GM12878 (cell line): ENCODE measurements around the gene LRP8. TPM values are rescaled to one million over a fixed set of nuclear protein-coding genes. Genes with fewer than 3 reads are reported as not detected.
A peak's percentile ranks its signal among the peaks of the same experiment; 100 is the strongest.

Experiments used
- ATAC-seq: fragments of 200-7000 bp; cut with Tn5 transposase; 3 replicates; pipeline ENCODE4 v1.9.1; 2020; ENCODE audit warnings: mild to moderate bottlenecking, moderate library complexity
- BruUV-seq: library from RNA; stranded (reverse); fragments of 400-500 nt; replicated peaks from 2 replicates; lab custom pipeline; 2021; lab: Mats Ljungman, UMichigan
- CTCF ChIA-PET: fragments of 300-600 bp; sonication (Branson Sonifier 250); formaldehyde crosslinking; extraction: SDS; loops from one replicate; lab custom pipeline; 2021; ENCODE audit warnings: inconsistent platforms; lab: Yijun Ruan, JAX
- POLR2A ChIA-PET: fragments of 350-600 bp; formaldehyde crosslinking; extraction: SDS; loops from one replicate; lab custom pipeline; 2021; ENCODE audit warnings: inconsistent platforms; lab: Charles Lee
- RAD21 ChIA-PET: fragments of 300-600 bp; sonication (Branson Sonifier 250); formaldehyde crosslinking; loops from one replicate; lab custom pipeline; 2023; ENCODE audit warnings: antibody characterized with exemption; ENCODE audit not compliant: unreplicated experiment; lab: Charles Lee
- SMC1A ChIA-PET: fragments of 300-600 bp; sonication (Branson Sonifier 250); formaldehyde crosslinking; loops from one replicate; lab custom pipeline; 2023; ENCODE audit not compliant: unreplicated experiment, uncharacterized antibody; lab: Charles Lee
- DNase-seq: peaks from one replicate; pipeline ENCODE4 v3.0.0-alpha.2; 2011; ENCODE audit warnings: low read depth, low spot score
- FAIRE-seq: peaks from 3 replicates; lab custom pipeline; 2011; peaks lifted over from hg19 to GRCh38; lab: Jason Lieb, UNC
- H2AFZ ChIP-seq: 2 replicates; pipeline ENCODE4 v1.6.0; 2011; ENCODE audit warnings: low read depth, low read length, control low read depth; ENCODE audit not compliant: control insufficient read depth
- H3K27ac ChIP-seq: 2 replicates; pipeline ENCODE4 v1.5.1; 2011; ENCODE audit warnings: control low read depth; ENCODE audit not compliant: control insufficient read depth, insufficient read depth
- H3K27me3 ChIP-seq, 2 experiments: replicated peaks in 1 of 2; 2 replicates each; pipeline versions ENCODE4 v1.6.0 to v1.6.1; 2011; ENCODE audit warnings: low read length in 1 of 2; ENCODE audit not compliant: control insufficient read depth in 2 of 2, insufficient read depth in 2 of 2
- H3K36me3 ChIP-seq, 2 experiments: 2 replicates each; pipeline ENCODE4 v1.5.1; 2011; ENCODE audit warnings: low read length in 1 of 2; ENCODE audit not compliant: control insufficient read depth in 2 of 2, insufficient read depth in 2 of 2
- H3K4me1 ChIP-seq: 2 replicates; pipeline ENCODE4 v1.6.1; 2011; ENCODE audit warnings: mild to moderate bottlenecking, low read length, moderate library complexity, mixed read lengths; ENCODE audit not compliant: control insufficient read depth, insufficient read depth
- H3K4me2 ChIP-seq: 2 replicates; pipeline ENCODE4 v1.6.0; 2011; ENCODE audit warnings: control low read depth; ENCODE audit not compliant: control insufficient read depth, insufficient read depth
- H3K4me3 ChIP-seq: fragments of 200-600 bp; sonication (generic); 2 replicates; pipeline ENCODE4 v1.5.1; 2016
- H3K79me2 ChIP-seq: 2 replicates; pipeline ENCODE4 v1.6.0; 2011; ENCODE audit warnings: low read length; ENCODE audit not compliant: control insufficient read depth, insufficient read depth
- H3K9ac ChIP-seq: 2 replicates; pipeline ENCODE4 v1.8.0; 2011; ENCODE audit warnings: low read length, control low read depth, mixed read lengths; ENCODE audit not compliant: control insufficient read depth, insufficient read depth
- H3K9me3 ChIP-seq: replicated peaks from 3 replicates; pipeline ENCODE4 v1.5.1; 2011; ENCODE audit warnings: mild to moderate bottlenecking, low read length; ENCODE audit not compliant: control insufficient read depth, insufficient read depth
- H4K20me1 ChIP-seq: 2 replicates; pipeline ENCODE4 v1.6.0; 2011; ENCODE audit not compliant: control insufficient read depth, insufficient read depth
- CHD2 ChIP-seq: IDR thresholded peaks from 2 replicates; pipeline ENCODE4 v1.6.1; 2011; ENCODE audit warnings: low read depth, low read length, improper control_type of control experiment, borderline replicate concordance
- NR2F1 ChIP-seq: fragments of 450-650 bp; conservative IDR thresholded peaks from 2 replicates; pipeline ENCODE4 v1.6.1; 2017; ENCODE audit warnings: mild to moderate bottlenecking
- POLR2A ChIP-seq: IDR thresholded peaks from 2 replicates; pipeline ENCODE4 v1.6.1; 2011; ENCODE audit warnings: low read depth, mild to moderate bottlenecking, low read length
- STAT1 ChIP-seq: fragments of 450-650 bp; conservative IDR thresholded peaks from 2 replicates; pipeline ENCODE4 v1.6.1; 2014; ENCODE audit warnings: antibody characterized with exemption, mild to moderate bottlenecking
- WGBS: methylation state at CpG from one replicate; pipeline ENCODE4 v1.1.6; 2016; ENCODE audit warnings: low lambda C conversion rate; ENCODE audit not compliant: insufficient replicate concordance, insufficient coverage; ENCODE audit errors: missing lambda C conversion rate; 5-methylcytosine and 5-hydroxymethylcytosine counted together
- in situ Hi-C: fragments of 300-500 bp; cut with MboI; formaldehyde crosslinking; loops from 9 replicates; pipeline ENCODE4 v1.14.3; 2018; ENCODE audit warnings: mixed read lengths
- intact Hi-C: fragments of 100-400 bp; cut with micrococcal nuclease; formaldehyde crosslinking; loops from one replicate; pipeline ENCODE4 v1.14.2; 2022; ENCODE audit not compliant: unreplicated experiment
- polyA plus RNA-seq, 11 experiments: library from polyadenylated mRNA; depleted of rRNA in 4 of 11; unstranded in 6 of 11; stranded (reverse) in 5 of 11; fragments of >200 nt; fragmentation: Nextera tagmentation in 4 of 11; fragmentation: Illumina TruSeq in 1 of 11; extraction: Ambion mirVana in 4 of 11; extraction: Trizol in 1 of 11; gene quantifications; 1 replicate in 1 of 11; 2 replicates in 10 of 11; pipeline versions ENCODE4 v1.2.1 to v1.2.3, GENCODE V29; 2011 to 2016; ENCODE audit warnings: inconsistent platforms in 2 of 11, missing spikeins in 2 of 11, low read depth in 1 of 11
- total RNA-seq, 4 experiments: library from RNA; depleted of rRNA in 3 of 4; stranded (reverse); fragments of >200 nt in 3 of 4; fragmentation: Illumina TruSeq in 1 of 4; extraction: Trizol in 1 of 4; gene quantifications; 2 replicates each; pipeline versions ENCODE4 v1.2.1 to v1.2.3, GENCODE V29; 2013 to 2021
- TF ChIP-seq, protein P1 (sequence below), 3 experiments: IDR thresholded peaks in 2 of 3; conservative IDR thresholded peaks in 1 of 3; 2 replicates each; pipeline ENCODE4 v1.5.1; 2011; ENCODE audit warnings: low read depth in 3 of 3, low read length in 3 of 3, mild to moderate bottlenecking in 3 of 3, control low read depth in 2 of 3, moderate library complexity in 2 of 3, inconsistent platforms in 1 of 3, mixed read lengths in 1 of 3; ENCODE audit not compliant: control insufficient read depth in 2 of 3, insufficient read depth in 1 of 3; ENCODE audit errors: extremely low read depth in 1 of 3

Gene LRP8
- total and polyA plus RNA-seq, 10 of the 15 experiments (the other 5 are each of a cell fraction or from before 2014, with no cell fraction given), result 2.8 to 40.5 (median 22.3) TPM

DNA sequence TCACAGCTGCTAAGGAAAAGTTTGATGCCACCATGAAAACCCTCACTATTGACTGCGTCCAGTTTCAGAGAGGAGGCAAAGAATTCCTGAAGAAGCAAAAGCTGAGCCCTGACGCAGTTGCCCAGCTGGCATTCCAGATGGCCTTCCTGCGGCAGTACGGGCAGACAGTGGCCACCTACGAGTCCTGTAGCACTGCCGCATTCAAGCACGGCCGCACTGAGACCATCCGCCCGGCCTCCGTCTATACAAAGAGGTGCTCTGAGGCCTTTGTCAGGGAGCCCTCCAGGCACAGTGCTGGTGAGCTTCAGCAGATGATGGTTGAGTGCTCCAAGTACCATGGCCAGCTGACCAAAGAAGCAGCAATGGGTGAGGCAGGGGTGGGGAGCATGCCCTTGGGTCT is 116.9 kb downstream of the LRP8 start:
- no peak overlapping the region for H2AFZ ChIP-seq
- no peaks in the 10 kb centered on the region for H4K20me1 ChIP-seq
- peaks cover 8 to 27% of the 10 kb centered on the region in 2 experiments for H3K36me3 ChIP-seq
- WGBS, result 95% methylated on average over 11 of the region's 11 CpGs
- H3K27me3 ChIP-seq, result no peaks in the 10 kb centered on the region
- ChIA-PET SMC1A (no interaction called here), POLR2A (no interaction called here)
- no peak for FAIRE-seq
- intact Hi-C loops, result no loop called here
- H3K4me2 ChIP-seq, result no peak overlapping the region
- no peak overlapping the region for H3K9ac ChIP-seq
- H3K79me2 ChIP-seq, result no peaks in the 10 kb centered on the region
- H3K4me1 ChIP-seq, result no peaks in the 10 kb centered on the region
- ATAC-seq, result no peak
- H3K27ac ChIP-seq, result no peak overlapping the region
- BruUV-seq, result no TSS peak
- TF ChIP-seq STAT1, result no peak
- no peak for TF ChIP-seq CHD2
- TF ChIP-seq, all 136 proteins: peak for 0
- in situ Hi-C loops, result no loop called here
- RAD21 ChIA-PET, result interaction anchor here (0.6 kb wide), 1 partner anchor 180 kb away, joined by 3 read pairs; no protein-coding TSS in a partner anchor
- Histone ChIP-seq H3K4me3 (no peak overlapping the region), H3K9me3 (peaks cover 8% of the 10 kb centered on the region; the same call in 2 of the 3 replicates)
- no peak for DNase-seq
- CTCF ChIA-PET, result no interaction called here

DNA sequence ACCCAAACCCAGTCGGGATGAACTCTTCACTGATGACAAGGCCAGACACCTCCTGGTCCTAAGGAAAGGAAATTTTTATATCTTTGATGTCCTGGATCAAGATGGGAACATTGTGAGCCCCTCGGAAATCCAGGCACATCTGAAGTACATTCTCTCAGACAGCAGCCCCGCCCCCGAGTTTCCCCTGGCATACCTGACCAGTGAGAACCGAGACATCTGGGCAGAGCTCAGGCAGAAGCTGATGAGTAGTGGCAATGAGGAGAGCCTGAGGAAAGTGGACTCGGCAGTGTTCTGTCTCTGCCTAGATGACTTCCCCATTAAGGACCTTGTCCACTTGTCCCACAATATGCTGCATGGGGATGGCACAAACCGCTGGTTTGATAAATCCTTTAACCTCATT is 117.5 kb downstream of the LRP8 start:
- Histone ChIP-seq H3K79me2 (no peaks in the 10 kb centered on the region), H2AFZ (no peak overlapping the region), H3K4me1 (no peaks in the 10 kb centered on the region), H3K9me3 (peaks cover 11% of the 10 kb centered on the region; the same call in 2 of the 3 replicates), H3K4me2 (no peak overlapping the region), H3K36me3 (peaks cover 8 to 30% of the 10 kb centered on the region in 2 experiments), H3K4me3 (no peak overlapping the region), H3K27ac (no peak overlapping the region), H3K9ac (no peak overlapping the region), H4K20me1 (no peaks in the 10 kb centered on the region), H3K27me3 (no peaks in the 10 kb centered on the region)
- WGBS, result 97% methylated on average over 7 of the region's 7 CpGs
- DNase-seq, result no peak
- CTCF ChIA-PET, result no interaction called here
- no peak for ATAC-seq
- intact Hi-C loops (no loop called here), in situ Hi-C loops (no loop called here)
- TF ChIP-seq, protein P1, sequence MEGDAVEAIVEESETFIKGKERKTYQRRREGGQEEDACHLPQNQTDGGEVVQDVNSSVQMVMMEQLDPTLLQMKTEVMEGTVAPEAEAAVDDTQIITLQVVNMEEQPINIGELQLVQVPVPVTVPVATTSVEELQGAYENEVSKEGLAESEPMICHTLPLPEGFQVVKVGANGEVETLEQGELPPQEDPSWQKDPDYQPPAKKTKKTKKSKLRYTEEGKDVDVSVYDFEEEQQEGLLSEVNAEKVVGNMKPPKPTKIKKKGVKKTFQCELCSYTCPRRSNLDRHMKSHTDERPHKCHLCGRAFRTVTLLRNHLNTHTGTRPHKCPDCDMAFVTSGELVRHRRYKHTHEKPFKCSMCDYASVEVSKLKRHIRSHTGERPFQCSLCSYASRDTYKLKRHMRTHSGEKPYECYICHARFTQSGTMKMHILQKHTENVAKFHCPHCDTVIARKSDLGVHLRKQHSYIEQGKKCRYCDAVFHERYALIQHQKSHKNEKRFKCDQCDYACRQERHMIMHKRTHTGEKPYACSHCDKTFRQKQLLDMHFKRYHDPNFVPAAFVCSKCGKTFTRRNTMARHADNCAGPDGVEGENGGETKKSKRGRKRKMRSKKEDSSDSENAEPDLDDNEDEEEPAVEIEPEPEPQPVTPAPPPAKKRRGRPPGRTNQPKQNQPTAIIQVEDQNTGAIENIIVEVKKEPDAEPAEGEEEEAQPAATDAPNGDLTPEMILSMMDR (IDR thresholded peaks at IDR 0.05 in 2 of 3, conservative IDR thresholded peaks at IDR 0.05 in 1 of 3; ENCODE audit: control insufficient read depth in 2 of 3, extremely low read depth in 1 of 3, insufficient read depth in 1 of 3, low read depth in 3 of 3, low read length in 3 of 3), result no peak
- 0 out of 2 replicates have a peak, but pooled peaks have one; percentile 12 for TF ChIP-seq POLR2A
- no peak for TF ChIP-seq NR2F1
- no peak for FAIRE-seq
- POLR2A ChIA-PET, result no interaction called here
- RAD21 ChIA-PET, result interaction anchor here (0.6 kb wide), 1 partner anchor 181 kb away, joined by 3 read pairs; no protein-coding TSS in a partner anchor
- BruUV-seq, result no TSS peak
- SMC1A ChIA-PET, result no interaction called here
